ENCODE data around the gene DDX51. TPM values are rescaled to one million over a fixed set of nuclear protein-coding genes. Genes with fewer than 3 reads are reported as not detected.

The DDX51 gene
- total RNA-seq, 1 experiment from 2014 or later, result 38.1 TPM

- Histone ChIP-seq H3K4me2 (ENCODE audit: low read length) (no peak overlapping the region), H3K4me3 (replicated peaks in 1 of 2; ENCODE audit: low read depth in 1 of 2, low read length in 2 of 2) (no peak overlapping the region), H3K79me2 (ENCODE audit: insufficient read depth, low read length) (no peaks in the 10 kb centered on the region), H3K4me1 (ENCODE audit: control insufficient read depth in 1 of 2, insufficient read depth in 2 of 2, low read length in 2 of 2) (no peaks in the 10 kb centered on the region), H3K9ac (ENCODE audit: low read length) (no peak overlapping the region), H3K9me3 (ENCODE audit: control insufficient read depth in 1 of 2, insufficient read depth in 1 of 2, low read depth in 1 of 2, low read length in 2 of 2) (no peaks in the 10 kb centered on the region), H3K27ac (ENCODE audit: low read depth, low read length) (no peak overlapping the region), H3K36me3 (ENCODE audit: control insufficient read depth in 1 of 2, insufficient read depth in 2 of 2, low read length in 2 of 2) (peaks cover 0 to 7% of the 10 kb centered on the region in 2 experiments; a peak in 1 of 4 replicates), H4K20me1 (ENCODE audit: insufficient read depth) (no peaks in the 10 kb centered on the region), H3K9me2 (ENCODE audit: insufficient read depth) (no peaks in the 10 kb centered on the region), H3K27me3 (ENCODE audit: insufficient read depth, low read length) (no peaks in the 10 kb centered on the region), H2AFZ (ENCODE audit: low read depth, low read length, poor library complexity, severe bottlenecking) (no peak overlapping the region)
- ATAC-seq (no peak), DNase-seq (ENCODE audit: low read depth, low spot score) (no peak)
- ChIA-PET POLR2A (no interaction called here), RAD21 (ENCODE audit: low non-redundant PET in 1 of 2, low total read pairs in 2 of 2, uncharacterized antibody in 2 of 2, unreplicated experiment in 2 of 2) (no interaction called here), CTCF (no interaction called here)
- no TSS peak for BruUV-seq (replicated peaks)
- intact Hi-C loops (cut with micrococcal nuclease), result no loop called here
- TF ChIP-seq MAX (IDR thresholded peaks at IDR 0.05), result no peak
These were observed 35.8 kb downstream of the DDX51 start for GRCh38 chr12:132108211-132108832.

GRCh38 chr12:132106921-132107320 lies 37.2 kb downstream of the DDX51 start:
- intact Hi-C loops (cut with micrococcal nuclease), result no loop called here
- Histone ChIP-seq H3K4me2 (ENCODE audit: low read length) (no peak overlapping the region), H3K79me2 (ENCODE audit: insufficient read depth, low read length) (no peaks in the 10 kb centered on the region), H3K9me3 (ENCODE audit: control insufficient read depth in 1 of 2, insufficient read depth in 1 of 2, low read depth in 1 of 2, low read length in 2 of 2) (no peaks in the 10 kb centered on the region), H3K9ac (ENCODE audit: low read length) (no peak overlapping the region), H3K27me3 (ENCODE audit: insufficient read depth, low read length) (no peaks in the 10 kb centered on the region), H3K36me3 (ENCODE audit: control insufficient read depth in 1 of 2, insufficient read depth in 2 of 2, low read length in 2 of 2) (peaks cover 0 to 7% of the 10 kb centered on the region in 2 experiments; a peak in 1 of 4 replicates), H3K4me3 (replicated peaks in 1 of 2; ENCODE audit: low read depth in 1 of 2, low read length in 2 of 2) (no peak overlapping the region), H3K9me2 (ENCODE audit: insufficient read depth) (no peaks in the 10 kb centered on the region), H2AFZ (ENCODE audit: low read depth, low read length, poor library complexity, severe bottlenecking) (no peak overlapping the region), H4K20me1 (ENCODE audit: insufficient read depth) (no peaks in the 10 kb centered on the region), H3K4me1 (ENCODE audit: control insufficient read depth in 1 of 2, insufficient read depth in 2 of 2, low read length in 2 of 2) (no peaks in the 10 kb centered on the region), H3K27ac (ENCODE audit: low read depth, low read length) (no peak overlapping the region)
- ChIA-PET POLR2A (no interaction called here), RAD21 (ENCODE audit: low non-redundant PET in 1 of 2, low total read pairs in 2 of 2, uncharacterized antibody in 2 of 2, unreplicated experiment in 2 of 2) (no interaction called here), CTCF (no interaction called here)
- ATAC-seq, result no peak
- no peak for DNase-seq (ENCODE audit: low read depth, low spot score)
- BruUV-seq (replicated peaks), result no TSS peak
- TF ChIP-seq ZFX (IDR thresholded peaks at IDR 0.05) (no peak), ZNF274 (IDR thresholded peaks at IDR 0.05; ENCODE audit: low read depth, low read length) (no peak), EZH2phosphoT487 (IDR thresholded peaks at IDR 0.05; ENCODE audit: borderline replicate concordance) (no peak), EZH2 (IDR thresholded peaks at IDR 0.05) (no peak), REST (IDR thresholded peaks at IDR 0.05; ENCODE audit: low read depth) (no peak), ZBTB33 (IDR thresholded peaks at IDR 0.05; ENCODE audit: extremely low read depth, insufficient replicate concordance, low read length) (no peak), SRF (IDR thresholded peaks at IDR 0.05; ENCODE audit: low read depth) (no peak), ELF1 (IDR thresholded peaks at IDR 0.05; ENCODE audit: borderline replicate concordance, low read depth) (no peak), CTCF (IDR thresholded peaks at IDR 0.05 in 2 of 3, conservative IDR thresholded peaks at IDR 0.05 in 1 of 3; ENCODE audit: borderline replicate concordance in 1 of 3, insufficient read depth in 1 of 3, low read depth in 2 of 3, low read length in 2 of 3) (no peak), JUND (IDR thresholded peaks at IDR 0.05) (no peak), TCF7L2 (IDR thresholded peaks at IDR 0.05; ENCODE audit: borderline replicate concordance, extremely low read depth, insufficient read depth, insufficient read length) (no peak)

Data from HCT116 (cell line).